HEK293 (cell line): ENCODE measurements around the gene PDLIM5.

Experiments used
- GFI1B ChIP-seq: fragments of 450-650 bp; formaldehyde crosslinking; IDR thresholded peaks from 2 replicates; pipeline ENCODE4 v1.5.1; 2016; ENCODE audit warnings: missing biosample characterization, missing genetic modification characterization
- GLIS1 ChIP-seq: fragments of 450-650 bp; formaldehyde crosslinking; IDR thresholded peaks from 2 replicates; pipeline ENCODE4 v1.5.1; 2016; ENCODE audit warnings: missing biosample characterization, missing genetic modification characterization
- HOXD13 ChIP-seq: sonication (generic); formaldehyde crosslinking; IDR thresholded peaks from 2 replicates; pipeline ENCODE4 v1.8.0; 2022; ENCODE audit warnings: missing genetic modification reagents, borderline replicate concordance
- IKZF3 ChIP-seq: fragments of 450-650 bp; IDR thresholded peaks from 2 replicates; pipeline ENCODE4 v1.5.0; 2018; ENCODE audit warnings: missing biosample characterization, mild to moderate bottlenecking, missing genetic modification characterization, moderate library complexity
- PATZ1 ChIP-seq: fragments of 450-650 bp; formaldehyde crosslinking; IDR thresholded peaks from 2 replicates; pipeline ENCODE4 v1.5.1; 2016; ENCODE audit warnings: missing biosample characterization, missing genetic modification characterization
- PRDM1 ChIP-seq: fragments of 450-650 bp; formaldehyde crosslinking; IDR thresholded peaks from 2 replicates; pipeline ENCODE4; 2016; ENCODE audit warnings: missing biosample characterization, missing genetic modification characterization
- PRDM4 ChIP-seq: fragments of 450-650 bp; formaldehyde crosslinking; IDR thresholded peaks from 2 replicates; pipeline ENCODE4 v1.5.1; 2017; ENCODE audit warnings: missing biosample characterization, missing genetic modification characterization
- TRIM28 ChIP-seq: IDR thresholded peaks from 2 replicates; pipeline ENCODE4 v1.6.1; 2011; ENCODE audit warnings: low read length, control low read depth, borderline replicate concordance
- ZBTB21 ChIP-seq: fragments of 450-650 bp; formaldehyde crosslinking; IDR thresholded peaks from 2 replicates; pipeline ENCODE4 v1.5.1; 2017; ENCODE audit warnings: missing biosample characterization, missing genetic modification characterization
- ZFP69B ChIP-seq: fragments of 450-650 bp; formaldehyde crosslinking; IDR thresholded peaks from 2 replicates; pipeline ENCODE4 v1.5.1; 2016; ENCODE audit warnings: missing biosample characterization, missing genetic modification characterization
- ZNF133 ChIP-seq: fragments of 450-650 bp; formaldehyde crosslinking; IDR thresholded peaks from 2 replicates; pipeline ENCODE4 v1.5.1; 2016; ENCODE audit warnings: missing biosample characterization, missing genetic modification characterization
- ZNF391 ChIP-seq: fragments of 450-650 bp; formaldehyde crosslinking; IDR thresholded peaks from 2 replicates; pipeline ENCODE4 v1.5.1; 2016; ENCODE audit warnings: low read depth, missing biosample characterization, missing genetic modification characterization, borderline replicate concordance
- ZNF398 ChIP-seq: fragments of 450-650 bp; formaldehyde crosslinking; IDR thresholded peaks from 2 replicates; pipeline ENCODE4 v1.5.1; 2017; ENCODE audit warnings: missing biosample characterization, missing genetic modification characterization
- ZNF404 ChIP-seq: fragments of 450-650 bp; formaldehyde crosslinking; IDR thresholded peaks from 2 replicates; pipeline ENCODE4 v1.5.1; 2017; ENCODE audit warnings: missing biosample characterization, missing genetic modification characterization
- ZNF513 ChIP-seq: fragments of 450-650 bp; IDR thresholded peaks from 2 replicates; pipeline ENCODE4 v1.5.1; 2018; ENCODE audit warnings: missing biosample characterization, missing genetic modification characterization
- ZNF549 ChIP-seq: fragments of 450-650 bp; IDR thresholded peaks from 2 replicates; pipeline ENCODE4 v1.5.1; 2018; ENCODE audit warnings: missing biosample characterization, missing genetic modification characterization, mild to moderate bottlenecking, inconsistent platforms, moderate library complexity
- ZNF596 ChIP-seq: fragments of 450-650 bp; IDR thresholded peaks from 2 replicates; pipeline ENCODE4 v1.5.0; 2018; ENCODE audit warnings: missing biosample characterization, mild to moderate bottlenecking, missing genetic modification characterization, moderate library complexity
- ZNF610 ChIP-seq: fragments of 450-650 bp; formaldehyde crosslinking; IDR thresholded peaks from 2 replicates; pipeline ENCODE4 v1.5.1; 2016; ENCODE audit warnings: missing biosample characterization, missing genetic modification characterization, borderline replicate concordance
- ZNF626 ChIP-seq: fragments of 450-650 bp; sonication (Bioruptor Pico); formaldehyde crosslinking; IDR thresholded peaks from 2 replicates; pipeline ENCODE4 v1.5.1; 2018; ENCODE audit warnings: missing biosample characterization, missing genetic modification characterization, inconsistent platforms
- ZNF654 ChIP-seq: fragments of 450-650 bp; formaldehyde crosslinking; IDR thresholded peaks from 2 replicates; pipeline ENCODE4 v1.5.1; 2016; ENCODE audit warnings: low read depth, missing biosample characterization, missing genetic modification characterization
- ZNF768 ChIP-seq: fragments of 450-650 bp; formaldehyde crosslinking; IDR thresholded peaks from 2 replicates; pipeline ENCODE4 v1.5.1; 2018; ENCODE audit warnings: missing biosample characterization, mild to moderate bottlenecking, missing genetic modification characterization
- ZNF792 ChIP-seq: fragments of 450-650 bp; formaldehyde crosslinking; IDR thresholded peaks from 2 replicates; pipeline ENCODE4 v1.5.1; 2016; ENCODE audit warnings: missing biosample characterization, missing genetic modification characterization

PDLIM5 gene

GRCh38 chr4:94516999-94517398 lies 65.3 kb downstream of the PDLIM5 start (continued):
- no peak for TF ChIP-seq ZNF792 (tag by site-specific recombination)
- peak; percentile 84 for TF ChIP-seq PRDM4 (tag by site-specific recombination)
- peak; percentile 76 for TF ChIP-seq ZBTB21
- no peak for TF ChIP-seq ZNF626 (tag by site-specific recombination)
- TF ChIP-seq GLIS1 (tag by site-specific recombination): peak; percentile 58
- no peak for TF ChIP-seq ZFP69B (tag by site-specific recombination)
- no peak for TF ChIP-seq GFI1B (tag by site-specific recombination)
- no peak for TF ChIP-seq ZNF549 (tag by site-specific recombination)
- TF ChIP-seq PRDM1 (tag by site-specific recombination): no peak
- no peak for TF ChIP-seq ZNF596 (tag by site-specific recombination)
- 0 out of 2 replicates have a peak, but pooled peaks have one; percentile 32 for TF ChIP-seq ZNF610
- TF ChIP-seq ZNF398 (tag by site-specific recombination): 0 out of 2 replicates have a peak, but pooled peaks have one; percentile 30
- 0 out of 2 replicates have a peak, but pooled peaks have one; percentile 36 for TF ChIP-seq TRIM28
- TF ChIP-seq ZNF654 (tag by site-specific recombination): no peak
- TF ChIP-seq PATZ1 (tag by site-specific recombination): 0 out of 2 replicates have a peak, but pooled peaks have one; percentile 15
- no peak for TF ChIP-seq HOXD13 (CRISPR knock-in tag)
- TF ChIP-seq ZNF768: no peak
- TF ChIP-seq ZNF404 (tag by site-specific recombination): no peak
- TF ChIP-seq ZNF513: no peak
- TF ChIP-seq ZNF391 (tag by site-specific recombination): no peak
- TF ChIP-seq ZNF133: no peak
- TF ChIP-seq IKZF3 (tag by site-specific recombination): peak; percentile 59
